Measurements from ENCODE around the gene GSC. TPM values are rescaled to one million over a fixed set of nuclear protein-coding genes. Genes with fewer than 3 reads are reported as not detected.

The GSC gene
- total RNA-seq, 1 donor from 2014 or later, result not detected

GRCh38 chr14:94722397-94722796, 47.5 kb downstream of the GSC start:
- H4K20me1 ChIP-seq (ENCODE audit: insufficient read depth, low read length), result no peaks in the 10 kb centered on the region
- H3K4me2 ChIP-seq (ENCODE audit: low read length), result no peak overlapping the region
- TF ChIP-seq, protein P1, sequence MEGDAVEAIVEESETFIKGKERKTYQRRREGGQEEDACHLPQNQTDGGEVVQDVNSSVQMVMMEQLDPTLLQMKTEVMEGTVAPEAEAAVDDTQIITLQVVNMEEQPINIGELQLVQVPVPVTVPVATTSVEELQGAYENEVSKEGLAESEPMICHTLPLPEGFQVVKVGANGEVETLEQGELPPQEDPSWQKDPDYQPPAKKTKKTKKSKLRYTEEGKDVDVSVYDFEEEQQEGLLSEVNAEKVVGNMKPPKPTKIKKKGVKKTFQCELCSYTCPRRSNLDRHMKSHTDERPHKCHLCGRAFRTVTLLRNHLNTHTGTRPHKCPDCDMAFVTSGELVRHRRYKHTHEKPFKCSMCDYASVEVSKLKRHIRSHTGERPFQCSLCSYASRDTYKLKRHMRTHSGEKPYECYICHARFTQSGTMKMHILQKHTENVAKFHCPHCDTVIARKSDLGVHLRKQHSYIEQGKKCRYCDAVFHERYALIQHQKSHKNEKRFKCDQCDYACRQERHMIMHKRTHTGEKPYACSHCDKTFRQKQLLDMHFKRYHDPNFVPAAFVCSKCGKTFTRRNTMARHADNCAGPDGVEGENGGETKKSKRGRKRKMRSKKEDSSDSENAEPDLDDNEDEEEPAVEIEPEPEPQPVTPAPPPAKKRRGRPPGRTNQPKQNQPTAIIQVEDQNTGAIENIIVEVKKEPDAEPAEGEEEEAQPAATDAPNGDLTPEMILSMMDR (IDR thresholded peaks at IDR 0.05; ENCODE audit: insufficient read depth, low read depth, low read length), result no peak
- no peak for TF ChIP-seq EZH2 (IDR thresholded peaks at IDR 0.05; ENCODE audit: insufficient read depth, low read length)
- H2AFZ ChIP-seq (ENCODE audit: low read depth, low read length), result no peak overlapping the region
- H3K36me3 Mint-ChIP-seq (ENCODE audit: low read depth, unreplicated experiment), result no peaks in the 10 kb centered on the region
- no peaks in the 10 kb centered on the region for H3K36me3 ChIP-seq (ENCODE audit: insufficient read depth, low read length)
- DNase-seq (ENCODE audit: low read depth), result no peak
- H3K79me2 ChIP-seq (ENCODE audit: insufficient read depth, low read length), result no peaks in the 10 kb centered on the region
- H3K4me3 Mint-ChIP-seq (ENCODE audit: unreplicated experiment), result no peak overlapping the region
- no peaks in the 10 kb centered on the region for H3K9me3 ChIP-seq (ENCODE audit: insufficient read depth, low read depth, low read length)
- no peaks in the 10 kb centered on the region for H3K9me3 Mint-ChIP-seq (ENCODE audit: unreplicated experiment)
- FAIRE-seq, result no peak
- no peak overlapping the region for H3K27ac Mint-ChIP-seq (ENCODE audit: unreplicated experiment)
- no peaks in the 10 kb centered on the region for H3K4me1 ChIP-seq (ENCODE audit: insufficient read depth, low read length)
- peaks cover 3% of the 10 kb centered on the region for H3K27me3 ChIP-seq (ENCODE audit: insufficient read depth, low read length)
- H3K27ac ChIP-seq (ENCODE audit: low read depth, low read length), result no peak overlapping the region
- H3K9ac ChIP-seq (ENCODE audit: low read length), result no peak overlapping the region
- H3K4me3 ChIP-seq (ENCODE audit: insufficient read depth, low read depth, low read length), result no peak overlapping the region
- H3K27me3 Mint-ChIP-seq (ENCODE audit: low read depth, unreplicated experiment), result peaks cover 18% of the 10 kb centered on the region
- peaks cover 2% of the 10 kb centered on the region for H3K4me1 Mint-ChIP-seq (ENCODE audit: low read depth, unreplicated experiment)

Other genes starting within 250 kb of the GSC start
- gene SERPINA4, start 208.7 kb downstream of the GSC start, total RNA-seq, result not detected in 2 replicates
- gene SERPINA5, start 188.7 kb downstream of the GSC start, total RNA-seq, result 0.23 and 0.36 TPM in 2 replicates
- 1.3 and 2.9 TPM in 2 replicates for gene SERPINA3, start 157.7 kb downstream of the GSC start, total RNA-seq

All from astrocyte (in vitro differentiated cells and primary cell).